Stimulated activated naive CD4-positive, alpha-beta T cell treated with Interleukin-2 at 50 U/mL for 16 hours (primary cell): ENCODE measurements around the gene SEPTIN14.
"Not testable (repeated sequence)": the region's sequence is repeated elsewhere in the genome, so short reads cannot be mapped to it uniquely, and the experiment has no call there.

Source experiments
- DNase-seq: peaks from one replicate; lab custom pipeline; 2025; lab: John Stamatoyannopoulos, UW

The SEPTIN14 gene

GRCh38 chr7:55784151-55784550 lies 78.4 kb downstream of the SEPTIN14 start:
- no peak for DNase-seq

GRCh38 chr7:55778631-55779030 lies 83.9 kb downstream of the SEPTIN14 start:
- DNase-seq = no peak

- DNase-seq = no peak
These were observed 86.4 kb downstream of the SEPTIN14 start for GRCh38 chr7:55776196-55776595.

GRCh38 chr7:55775051-55775420 lies 87.5 kb downstream of the SEPTIN14 start:
- no peak for DNase-seq

GRCh38 chr7:55774327-55775050 lies 88.1 kb downstream of the SEPTIN14 start:
- DNase-seq = no peak

- no peak for DNase-seq
These were observed 91.8 kb downstream of the SEPTIN14 start for GRCh38 chr7:55770778-55771177.

GRCh38 chr7:55753274-55753862 lies 109.2 kb downstream of the SEPTIN14 start:
- DNase-seq = not testable (repeated sequence)

- DNase-seq = not testable (repeated sequence)
These were observed 117.8 kb downstream of the SEPTIN14 start for GRCh38 chr7:55744706-55745105.
